ENCODE data around the gene RBMY1J. TPM values are rescaled to one million over a fixed set of nuclear protein-coding genes. Genes with fewer than 3 reads are reported as not detected.
"Not testable (repeated sequence)": the region's sequence is repeated elsewhere in the genome, so short reads cannot be mapped to it uniquely, and the experiment has no call there.

Gene RBMY1J
- total RNA-seq, 1 experiment from 2014 or later: not detected

- BruUV-seq (replicated peaks); CTCF ChIA-PET; H3K27me3 ChIP-seq (replicated peaks; ENCODE audit: control insufficient read depth, insufficient read depth, low read length); H3K4me1 Mint-ChIP-seq (ENCODE audit: low read depth, unreplicated experiment); H3K4me3 Mint-ChIP-seq (ENCODE audit: unreplicated experiment); H3K27ac Mint-ChIP-seq (ENCODE audit: unreplicated experiment); H3K9me3 ChIP-seq; H3K27me3 Mint-ChIP-seq (ENCODE audit: insufficient read depth, unreplicated experiment); DNase-seq; H3K36me3 Mint-ChIP-seq (ENCODE audit: insufficient read depth, unreplicated experiment); POLR2A ChIA-PET; H3K9me3 Mint-ChIP-seq (ENCODE audit: unreplicated experiment); H3K36me3 ChIP-seq (ENCODE audit: control insufficient read depth, insufficient read depth, low read length); H3K4me3 ChIP-seq (ENCODE audit: low read depth, low read length); H3K4me1 ChIP-seq; intact Hi-C loops (cut with micrococcal nuclease; ENCODE audit: unreplicated experiment): not testable (repeated sequence)
These were observed 41.6 kb downstream of the RBMY1J start for GRCh38 chrY:22444718-22445396.

DNA sequence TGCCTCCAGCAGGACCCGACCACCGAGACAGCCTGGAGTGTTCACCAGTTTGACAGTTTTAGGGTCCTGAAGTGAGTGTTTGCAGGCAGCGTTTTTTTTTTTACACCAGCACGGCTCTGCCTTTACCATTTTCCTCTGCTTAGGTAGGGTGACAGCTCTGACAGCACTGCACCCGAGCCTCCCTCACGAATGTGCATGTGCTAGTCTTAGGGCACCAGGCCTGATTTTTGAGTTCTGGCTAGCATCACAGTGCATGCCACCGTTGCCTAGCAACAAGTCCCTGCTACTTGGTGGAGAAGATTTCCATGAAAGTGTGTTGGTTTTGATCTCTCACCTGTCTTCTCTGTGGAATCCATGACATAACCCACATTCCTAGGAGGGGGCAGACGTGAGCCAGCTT lies 52.3 kb downstream of the RBMY1J start:
- H3K9me3 Mint-ChIP-seq (ENCODE audit: unreplicated experiment); H3K27me3 Mint-ChIP-seq (ENCODE audit: insufficient read depth, unreplicated experiment); POLR2A ChIA-PET; DNase-seq; BruUV-seq (replicated peaks); H3K9me3 ChIP-seq; H3K36me3 ChIP-seq (ENCODE audit: control insufficient read depth, insufficient read depth, low read length); H3K36me3 Mint-ChIP-seq (ENCODE audit: insufficient read depth, unreplicated experiment); H3K4me1 Mint-ChIP-seq (ENCODE audit: low read depth, unreplicated experiment); H3K4me3 Mint-ChIP-seq (ENCODE audit: unreplicated experiment); H3K4me3 ChIP-seq (ENCODE audit: low read depth, low read length); CTCF ChIA-PET; H3K27ac Mint-ChIP-seq (ENCODE audit: unreplicated experiment); H3K27me3 ChIP-seq (replicated peaks; ENCODE audit: control insufficient read depth, insufficient read depth, low read length); H3K4me1 ChIP-seq; intact Hi-C loops (cut with micrococcal nuclease; ENCODE audit: unreplicated experiment): not testable (repeated sequence)

DNA sequence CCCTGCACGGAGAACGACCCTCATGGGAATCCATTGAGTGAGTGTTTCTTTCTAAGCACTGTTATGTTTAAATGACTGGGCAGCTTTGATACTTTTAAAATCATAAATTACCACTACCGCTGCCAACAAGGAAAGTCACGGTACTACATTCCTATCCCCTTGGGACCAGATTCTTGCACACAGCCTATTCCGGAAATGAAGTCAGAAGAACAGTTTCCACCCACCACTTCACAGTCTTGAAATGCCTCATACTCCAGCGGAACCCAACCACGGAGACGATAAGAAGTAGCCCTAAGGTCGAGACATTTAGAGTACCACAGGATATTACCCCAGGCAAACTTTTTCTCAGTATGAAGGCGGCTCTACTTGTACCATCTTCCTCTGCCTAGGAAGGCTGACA lies 58.8 kb downstream of the RBMY1J start:
- H3K27me3 Mint-ChIP-seq (ENCODE audit: insufficient read depth, unreplicated experiment); CTCF ChIA-PET; H3K36me3 ChIP-seq (ENCODE audit: control insufficient read depth, insufficient read depth, low read length); H3K4me1 Mint-ChIP-seq (ENCODE audit: low read depth, unreplicated experiment); H3K4me3 Mint-ChIP-seq (ENCODE audit: unreplicated experiment); H3K9me3 Mint-ChIP-seq (ENCODE audit: unreplicated experiment); H3K4me1 ChIP-seq; H3K36me3 Mint-ChIP-seq (ENCODE audit: insufficient read depth, unreplicated experiment); DNase-seq; BruUV-seq (replicated peaks); H3K27ac Mint-ChIP-seq (ENCODE audit: unreplicated experiment); intact Hi-C loops (cut with micrococcal nuclease; ENCODE audit: unreplicated experiment); H3K4me3 ChIP-seq (ENCODE audit: low read depth, low read length); H3K9me3 ChIP-seq; POLR2A ChIA-PET; H3K27me3 ChIP-seq (replicated peaks; ENCODE audit: control insufficient read depth, insufficient read depth, low read length): not testable (repeated sequence)

Other genes starting within 250 kb of the RBMY1J start
- not detected in 2 replicates for gene RBMY1F, start 220.5 kb upstream of the RBMY1J start, total RNA-seq (2022)

Measured in Caco-2 (cell line).